AG04450 (cell line): ENCODE measurements around the gene IDUA. TPM values are rescaled to one million over a fixed set of nuclear protein-coding genes. Genes with fewer than 3 reads are reported as not detected.

Experiments
- CTCF ChIA-PET: fragments of 300-600, 350-600 bp; formaldehyde crosslinking; extraction: SDS; loops from one replicate; lab custom pipeline; 2022; ENCODE audit warnings: antibody characterized with exemption, inconsistent platforms; lab: Charles Lee
- POLR2A ChIA-PET: fragments of 350-600 bp; formaldehyde crosslinking; extraction: SDS; loops from one replicate; lab custom pipeline; 2021; ENCODE audit warnings: antibody characterized with exemption, inconsistent platforms; lab: Yijun Ruan, JAX
- DNase-seq: peaks from one replicate; pipeline ENCODE4 v3.0.0-alpha.2; 2011; ENCODE audit warnings: low read depth, low spot score
- H3K27ac ChIP-seq: one replicate; pipeline ENCODE4 v1.5.1; 2012; ENCODE audit warnings: low read depth, low read length, control low read depth
- H3K27me3 ChIP-seq: one replicate; pipeline ENCODE4 v1.6.0; 2012; ENCODE audit warnings: low read length; ENCODE audit not compliant: control insufficient read depth, insufficient read depth
- H3K4me3 ChIP-seq: 2 replicates; pipeline ENCODE4 v1.5.1; 2011; ENCODE audit warnings: mild to moderate bottlenecking, low read depth, low read length, control low read depth
- H3K9me3 ChIP-seq: 2 replicates; pipeline ENCODE4 v1.5.1; 2012; ENCODE audit warnings: low read length; ENCODE audit not compliant: control insufficient read depth, insufficient read depth
- CTCF ChIP-seq: IDR thresholded peaks from 2 replicates; pipeline ENCODE4 v1.5.1; 2011; ENCODE audit warnings: low read depth, low read length, control low read depth, inconsistent platforms
- polyA plus RNA-seq: library from polyadenylated mRNA; depleted of rRNA; stranded (reverse); fragments of >200 nt; gene quantifications from 2 replicates; pipeline ENCODE4 v1.2.3, GENCODE V29; 2011

Gene IDUA
- polyA plus RNA-seq, 1 experiment: 3.9 TPM

GRCh38 chr4:965766-966134 is 21.1 kb upstream of the IDUA start:
- CTCF ChIA-PET: no interaction called here
- Histone ChIP-seq H3K9me3 (no peaks in the 10 kb centered on the region; the same call in 1 of the 2 replicates), H3K27ac (no peak overlapping the region), H3K4me3 (no peak overlapping the region), H3K27me3 (no peaks in the 10 kb centered on the region)
- TF ChIP-seq CTCF: no peak
- POLR2A ChIA-PET: no interaction called here
- no peak for DNase-seq

- no peak for DNase-seq
- H3K4me3 ChIP-seq: no peak overlapping the region
- TF ChIP-seq CTCF: no peak
These were observed 20.4 kb upstream of the IDUA start for GRCh38 chr4:966266-967112.

GRCh38 chr4:967113-968104 is 19.4 kb upstream of the IDUA start:
- POLR2A ChIA-PET: no interaction called here
- CTCF ChIA-PET: interaction anchor here (0.6 kb wide), 1 partner anchor 32 kb away, joined by 4 read pairs; no protein-coding TSS in a partner anchor

More at GRCh38 chr4:966266-967112, 20.4 kb upstream of the IDUA start:
- Histone ChIP-seq H3K27ac (no peak overlapping the region), H3K9me3 (no peaks in the 10 kb centered on the region; the same call in 1 of the 2 replicates), H3K27me3 (no peaks in the 10 kb centered on the region)
- ChIA-PET CTCF (interaction anchor here (0.6 kb wide), 1 partner anchor 31 kb away, joined by 4 read pairs; no protein-coding TSS in a partner anchor), POLR2A (no interaction called here)

GRCh38 chr4:968221-968620 is 18.6 kb upstream of the IDUA start:
- Histone ChIP-seq H3K4me3 (no peak overlapping the region), H3K9me3 (no peaks in the 10 kb centered on the region; the same call in 1 of the 2 replicates), H3K27me3 (no peaks in the 10 kb centered on the region), H3K27ac (no peak overlapping the region)
- ChIA-PET CTCF (no interaction called here), POLR2A (no interaction called here)
- no peak for TF ChIP-seq CTCF
- no peak for DNase-seq

More at GRCh38 chr4:967113-968104, 19.4 kb upstream of the IDUA start:
- Histone ChIP-seq H3K4me3 (no peak overlapping the region), H3K27ac (no peak overlapping the region), H3K27me3 (no peaks in the 10 kb centered on the region), H3K9me3 (no peaks in the 10 kb centered on the region; the same call in 1 of the 2 replicates)
- DNase-seq: no peak
- TF ChIP-seq CTCF: no peak
